OCI-LY3 (cell line): ENCODE results near the gene CERKL.

Source experiments
- EZH2phosphoT487 ChIP-seq: fragments of 200-600 bp; shearing (Covaris generic); IDR thresholded peaks from 2 replicates; pipeline ENCODE4 v1.6.1; 2018; ENCODE audit warnings: antibody characterized with exemption, mixed run types, low read depth
- TF ChIP-seq, protein P1 (sequence below): fragments of 200-600, 300-600 bp; sonication (generic); IDR thresholded peaks from 2 replicates; pipeline ENCODE4 v1.5.1; 2014; ENCODE audit warnings: antibody characterized with exemption, low read length, low read depth

DNA sequence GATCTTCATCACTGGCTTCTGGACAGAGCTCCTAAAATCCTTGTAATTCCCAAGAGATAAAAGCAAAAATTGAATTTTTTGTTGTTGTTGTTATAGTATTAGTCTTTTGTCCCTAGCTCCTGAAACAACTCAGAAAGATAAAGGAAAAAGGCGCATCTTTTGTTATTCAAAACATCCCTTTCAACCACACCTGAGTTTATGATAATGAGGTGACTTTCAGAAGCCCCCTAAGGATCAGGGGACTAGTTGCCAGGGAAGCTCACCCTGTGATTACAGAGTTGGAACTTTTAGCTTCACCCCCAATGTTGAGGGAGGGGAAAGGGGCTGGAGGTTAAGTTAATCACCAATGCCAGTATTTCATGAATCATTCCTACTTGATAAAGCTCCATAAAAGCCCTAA lies 10.3 kb upstream of the CERKL start:
- TF ChIP-seq, protein P1, sequence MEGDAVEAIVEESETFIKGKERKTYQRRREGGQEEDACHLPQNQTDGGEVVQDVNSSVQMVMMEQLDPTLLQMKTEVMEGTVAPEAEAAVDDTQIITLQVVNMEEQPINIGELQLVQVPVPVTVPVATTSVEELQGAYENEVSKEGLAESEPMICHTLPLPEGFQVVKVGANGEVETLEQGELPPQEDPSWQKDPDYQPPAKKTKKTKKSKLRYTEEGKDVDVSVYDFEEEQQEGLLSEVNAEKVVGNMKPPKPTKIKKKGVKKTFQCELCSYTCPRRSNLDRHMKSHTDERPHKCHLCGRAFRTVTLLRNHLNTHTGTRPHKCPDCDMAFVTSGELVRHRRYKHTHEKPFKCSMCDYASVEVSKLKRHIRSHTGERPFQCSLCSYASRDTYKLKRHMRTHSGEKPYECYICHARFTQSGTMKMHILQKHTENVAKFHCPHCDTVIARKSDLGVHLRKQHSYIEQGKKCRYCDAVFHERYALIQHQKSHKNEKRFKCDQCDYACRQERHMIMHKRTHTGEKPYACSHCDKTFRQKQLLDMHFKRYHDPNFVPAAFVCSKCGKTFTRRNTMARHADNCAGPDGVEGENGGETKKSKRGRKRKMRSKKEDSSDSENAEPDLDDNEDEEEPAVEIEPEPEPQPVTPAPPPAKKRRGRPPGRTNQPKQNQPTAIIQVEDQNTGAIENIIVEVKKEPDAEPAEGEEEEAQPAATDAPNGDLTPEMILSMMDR, result no peak
- no peak for TF ChIP-seq EZH2phosphoT487
